Smooth muscle cell (in vitro differentiated cells): Measurements from ENCODE around the gene CHRNB4. TPM values are rescaled to one million over a fixed set of nuclear protein-coding genes. Genes with fewer than 3 reads are reported as not detected.

Experiments
- DNase-seq: peaks from one replicate; lab custom pipeline; 2025; ENCODE audit not compliant: unreplicated experiment; lab: John Stamatoyannopoulos, UW
- H2AFZ ChIP-seq: fragments of 200-600 bp; sonication (generic); 2 replicates; pipeline ENCODE4 v1.6.0; 2016; ENCODE audit warnings: antibody characterized with exemption, low read depth, mild to moderate bottlenecking
- H3F3A ChIP-seq: fragments of 200-600 bp; sonication (generic); 2 replicates; pipeline ENCODE4 v1.6.0; 2017; ENCODE audit warnings: antibody characterized with exemption, low read depth
- H3K27ac ChIP-seq: fragments of 200-600 bp; sonication (generic); 2 replicates; pipeline ENCODE4 v1.5.1; 2016; ENCODE audit warnings: low read depth, mild to moderate bottlenecking
- H3K27me3 ChIP-seq: fragments of 200-600 bp; sonication (generic); 2 replicates; pipeline ENCODE4 v1.6.1; 2016; ENCODE audit warnings: low read depth, mild to moderate bottlenecking
- H3K36me3 ChIP-seq: fragments of 200-600 bp; sonication (generic); 2 replicates; pipeline ENCODE4 v1.5.1; 2016; ENCODE audit warnings: low read depth
- H3K4me1 ChIP-seq: fragments of 200-600 bp; sonication (generic); 2 replicates; pipeline ENCODE4 v1.5.1; 2016; ENCODE audit warnings: low read depth
- H3K4me2 ChIP-seq: fragments of 200-600 bp; sonication (generic); 2 replicates; pipeline ENCODE4 v1.6.0; 2016; ENCODE audit warnings: mild to moderate bottlenecking
- H3K4me3 ChIP-seq: fragments of 200-600 bp; sonication (generic); 2 replicates; pipeline ENCODE4 v1.5.1; 2016; ENCODE audit warnings: mild to moderate bottlenecking
- H3K79me2 ChIP-seq: fragments of 200-600 bp; sonication (generic); 2 replicates; pipeline ENCODE4 v1.6.0; 2016; ENCODE audit warnings: low read depth, mild to moderate bottlenecking
- H3K9ac ChIP-seq: fragments of 200-600 bp; sonication (generic); 2 replicates; pipeline ENCODE4 v1.6.0; 2016; ENCODE audit warnings: low read depth
- H3K9me3 ChIP-seq: fragments of 200-600 bp; sonication (generic); replicated peaks from 2 replicates; pipeline ENCODE4 v1.5.1; 2016; ENCODE audit warnings: low read depth
- H4K20me1 ChIP-seq: fragments of 200-600 bp; sonication (generic); 2 replicates; pipeline ENCODE4 v1.6.0; 2016; ENCODE audit warnings: low read depth
- CTCF ChIP-seq: fragments of 200-600 bp; sonication (generic); IDR thresholded peaks from 2 replicates; pipeline ENCODE4 v1.5.1; 2017; ENCODE audit warnings: borderline replicate concordance, mild to moderate bottlenecking, antibody characterized with exemption; ENCODE audit not compliant: insufficient read depth, poor library complexity, severe bottlenecking
- WGBS: methylation state at CpG from one replicate; pipeline ENCODE4 v1.1.7; 2016; ENCODE audit warnings: low lambda C conversion rate; 5-methylcytosine and 5-hydroxymethylcytosine counted together
- polyA plus RNA-seq: library from polyadenylated mRNA; unstranded; fragments of >200 nt; fragmentation: Nextera tagmentation; extraction: Ambion mirVana; gene quantifications from 2 replicates; pipeline ENCODE4 v1.2.1, GENCODE V29; 2016
- total RNA-seq: library from RNA; depleted of rRNA; stranded (reverse); fragments of >200 nt; gene quantifications from 2 replicates; pipeline ENCODE4 v1.2.3, GENCODE V29; 2014

The CHRNB4 gene
- total and polyA plus RNA-seq, 2 experiments from 2014 or later, result not detected

GRCh38 chr15:78618064-78618463 lies 22.9 kb downstream of the CHRNB4 start:
- Histone ChIP-seq H3K36me3 (no peaks in the 10 kb centered on the region), H3K9ac (no peak overlapping the region), H2AFZ (no peak overlapping the region), H4K20me1 (no peaks in the 10 kb centered on the region), H3K27ac (no peak overlapping the region), H3K4me2 (no peak overlapping the region), H3K4me3 (no peak overlapping the region), H3K4me1 (peaks cover 6% of the 10 kb centered on the region), H3F3A (no peaks in the 10 kb centered on the region), H3K79me2 (no peaks in the 10 kb centered on the region), H3K9me3 (no peaks in the 10 kb centered on the region), H3K27me3 (peaks cover 45% of the 10 kb centered on the region)
- DNase-seq, result no peak
- no peak for TF ChIP-seq CTCF
- 87% methylated on average over 8 of the region's 8 CpGs for WGBS

- H3K36me3 ChIP-seq, result no peaks in the 10 kb centered on the region
- H3K27me3 ChIP-seq, result peaks cover 40% of the 10 kb centered on the region
- no peak overlapping the region for H3K4me2 ChIP-seq
- DNase-seq, result no peak
- TF ChIP-seq CTCF, result no peak
- 82% methylated on average over 4 of the region's 5 CpGs for WGBS
- no peaks in the 10 kb centered on the region for H3K9me3 ChIP-seq
- no peak overlapping the region for H3K9ac ChIP-seq
- H3F3A ChIP-seq, result no peaks in the 10 kb centered on the region
- H3K4me3 ChIP-seq, result no peak overlapping the region
- H3K4me1 ChIP-seq, result peaks cover 6% of the 10 kb centered on the region
- no peak overlapping the region for H3K27ac ChIP-seq
- H4K20me1 ChIP-seq, result no peaks in the 10 kb centered on the region
- no peaks in the 10 kb centered on the region for H3K79me2 ChIP-seq
- H2AFZ ChIP-seq, result no peak overlapping the region
These were observed 23.5 kb downstream of the CHRNB4 start for GRCh38 chr15:78617516-78617915.

- H3K27ac ChIP-seq, result no peak overlapping the region
- H3F3A ChIP-seq, result no peaks in the 10 kb centered on the region
- H4K20me1 ChIP-seq, result no peaks in the 10 kb centered on the region
- no peak overlapping the region for H3K4me3 ChIP-seq
- TF ChIP-seq CTCF, result no peak
- H2AFZ ChIP-seq, result no peak overlapping the region
- H3K4me2 ChIP-seq, result no peak overlapping the region
- H3K36me3 ChIP-seq, result no peaks in the 10 kb centered on the region
- no peak overlapping the region for H3K9ac ChIP-seq
- DNase-seq, result no peak
- 65% methylated on average over 7 of the region's 7 CpGs for WGBS
- H3K9me3 ChIP-seq, result no peaks in the 10 kb centered on the region
- H3K4me1 ChIP-seq, result peaks cover 6% of the 10 kb centered on the region
- no peaks in the 10 kb centered on the region for H3K79me2 ChIP-seq
- H3K27me3 ChIP-seq, result peaks cover 35% of the 10 kb centered on the region
These were observed 23.9 kb downstream of the CHRNB4 start for GRCh38 chr15:78617076-78617475.

- Histone ChIP-seq H3K79me2 (no peaks in the 10 kb centered on the region), H3K9ac (no peak overlapping the region), H3K36me3 (no peaks in the 10 kb centered on the region), H3K4me2 (no peak overlapping the region), H2AFZ (no peak overlapping the region), H3K4me1 (peaks cover 6% of the 10 kb centered on the region), H3K9me3 (no peaks in the 10 kb centered on the region), H3K27ac (no peak overlapping the region), H3K27me3 (peaks cover 30% of the 10 kb centered on the region), H4K20me1 (no peaks in the 10 kb centered on the region), H3F3A (no peaks in the 10 kb centered on the region), H3K4me3 (no peak overlapping the region)
- no peak for TF ChIP-seq CTCF
- no peak for DNase-seq
- 91% methylated on average over 2 of the region's 2 CpGs for WGBS
These were observed 24.5 kb downstream of the CHRNB4 start for GRCh38 chr15:78616506-78616905.
